Stimulated activated CD8-positive, alpha-beta memory T cell treated with anti-CD3 and anti-CD28 coated beads, Interleukin-2, amount 100 ng/mL, for 48 hours (primary cell): Measurements from ENCODE around the gene MAPK6.

Experiments used
- DNase-seq, 2 donors: peaks; one replicate each; pipeline ENCODE4 v3.0.0-alpha.2; 2020; ENCODE audit warnings: low read depth in 2 of 2

MAPK6 gene

GRCh38 chr15:52102463-52102862 is 83.4 kb downstream of the MAPK6 start:
- DNase-seq = no peak

- DNase-seq = no peak
Observed at GRCh38 chr15:52103217-52104207, 84.5 kb downstream of the MAPK6 start.

- no peak for DNase-seq
Observed at GRCh38 chr15:52104532-52105004, 85.5 kb downstream of the MAPK6 start.

- no peak for DNase-seq
Observed at GRCh38 chr15:52105846-52106245, 86.8 kb downstream of the MAPK6 start.

- no peak for DNase-seq
Observed at GRCh38 chr15:52106641-52107040, 87.6 kb downstream of the MAPK6 start.

- no peak for DNase-seq
Observed at GRCh38 chr15:52107238-52107637, 88.2 kb downstream of the MAPK6 start.

GRCh38 chr15:52109559-52110451 is 90.8 kb downstream of the MAPK6 start:
- no peak for DNase-seq

GRCh38 chr15:52111517-52112202 is 92.6 kb downstream of the MAPK6 start:
- no peak for DNase-seq

- peak; percentile 13 to 25 for DNase-seq
Observed at GRCh38 chr15:52112203-52112750, 93.3 kb downstream of the MAPK6 start.

- DNase-seq = no peak
Observed at GRCh38 chr15:52113235-52113634, 94.2 kb downstream of the MAPK6 start.

GRCh38 chr15:52113708-52114107 is 94.7 kb downstream of the MAPK6 start:
- DNase-seq = no peak

GRCh38 chr15:52114261-52115055 is 95.4 kb downstream of the MAPK6 start:
- DNase-seq = no peak

- DNase-seq = no peak
Observed at GRCh38 chr15:52115598-52116427, 96.8 kb downstream of the MAPK6 start.
